CD14-positive monocyte (primary cell): ENCODE data around the gene ABCC12. TPM values are rescaled to one million over a fixed set of nuclear protein-coding genes. Genes with fewer than 3 reads are reported as not detected.

Experiments used
- DNase-seq, 3 donors: peaks; one replicate each; pipeline ENCODE4 v3.0.0-alpha.2; 2011 to 2022
- H2AFZ ChIP-seq: 2 replicates; pipeline ENCODE4 v1.6.0; 2012; ENCODE audit warnings: mild to moderate bottlenecking, low read depth, low read length, inconsistent platforms; ENCODE audit not compliant: insufficient read depth, poor library complexity, severe bottlenecking
- H3K27ac ChIP-seq, 2 donors: 1 replicate in 1 of 2; 2 replicates in 1 of 2; pipeline ENCODE4 v1.5.1; 2012 to 2013; ENCODE audit warnings: low read length in 2 of 2, control low read depth in 1 of 2, inconsistent platforms in 1 of 2, low read depth in 1 of 2, mild to moderate bottlenecking in 1 of 2
- H3K27me3 ChIP-seq, 2 donors: one replicate each; pipeline versions ENCODE4 v1.6.0 to v1.6.1; 2011 to 2013; ENCODE audit warnings: low read length in 2 of 2; ENCODE audit not compliant: control insufficient read depth in 2 of 2, insufficient read depth in 2 of 2
- H3K36me3 ChIP-seq, 2 donors: replicated peaks in 1 of 2; 1 replicate in 1 of 2; 2 replicates in 1 of 2; pipeline versions ENCODE4 v1.5.1 to v1.6.1; 2012 to 2013; ENCODE audit warnings: low read length in 2 of 2, control low read depth in 1 of 2, inconsistent platforms in 1 of 2, mild to moderate bottlenecking in 1 of 2; ENCODE audit not compliant: insufficient read depth in 2 of 2, control insufficient read depth in 1 of 2
- H3K4me1 ChIP-seq, 2 donors: 1 replicate in 1 of 2; 2 replicates in 1 of 2; pipeline versions ENCODE4 v1.5.1 to v1.6.1; 2012 to 2013; ENCODE audit warnings: low read length in 2 of 2, control low read depth in 1 of 2, inconsistent platforms in 1 of 2, mild to moderate bottlenecking in 1 of 2, moderate library complexity in 1 of 2; ENCODE audit not compliant: insufficient read depth in 2 of 2, control insufficient read depth in 1 of 2
- H3K4me2 ChIP-seq: replicated peaks from 2 replicates; pipeline ENCODE3; 2012; ENCODE audit warnings: low read length, moderate library complexity, mild to moderate bottlenecking; ENCODE audit not compliant: poor library complexity, severe bottlenecking; ENCODE audit errors: extremely low read depth
- H3K4me3 ChIP-seq, 3 experiments: fragments of 200-600 bp in 1 of 3; sonication (generic) in 1 of 3; replicated peaks in 1 of 3; 1 replicate in 2 of 3; 2 replicates in 1 of 3; pipeline ENCODE4 v1.5.1; 2011 to 2013; ENCODE audit warnings: low read length in 3 of 3, mild to moderate bottlenecking in 3 of 3, control low read depth in 2 of 3, low read depth in 2 of 3, inconsistent platforms in 1 of 3, moderate library complexity in 1 of 3
- H3K79me2 ChIP-seq: 2 replicates; pipeline ENCODE4 v1.6.0; 2012; ENCODE audit warnings: mild to moderate bottlenecking, control low read depth, inconsistent platforms, low read length, moderate library complexity; ENCODE audit not compliant: insufficient read depth
- H3K9ac ChIP-seq: 2 replicates; pipeline ENCODE4 v1.6.0; 2017; ENCODE audit warnings: low read length, mild to moderate bottlenecking; ENCODE audit not compliant: insufficient read depth, poor library complexity, severe bottlenecking
- H3K9me3 ChIP-seq, 2 donors: replicated peaks in 1 of 2; 1 replicate in 1 of 2; 2 replicates in 1 of 2; pipeline versions ENCODE4 v1.5.1 to v1.6.1; 2012 to 2013; ENCODE audit warnings: low read length in 2 of 2, control low read depth in 1 of 2; ENCODE audit not compliant: control insufficient read depth in 1 of 2, insufficient read depth in 1 of 2
- H4K20me1 ChIP-seq: 2 replicates; pipeline ENCODE4 v1.6.0; 2012; ENCODE audit warnings: mild to moderate bottlenecking, low read length, control low read depth, moderate library complexity; ENCODE audit not compliant: insufficient read depth
- H3K27ac Mint-ChIP-seq, 7 donors: one replicate each; pipeline ENCODE4 v1.8.0; 2020; ENCODE audit warnings: mild to moderate bottlenecking in 7 of 7, mixed read lengths in 7 of 7, moderate library complexity in 6 of 7, inconsistent platforms in 2 of 7
- H3K27me3 Mint-ChIP-seq, 3 donors: one replicate each; pipeline ENCODE4 v1.8.0; 2021 to 2022; ENCODE audit warnings: low read depth in 3 of 3, mild to moderate bottlenecking in 3 of 3, mixed read lengths in 3 of 3, moderate library complexity in 3 of 3, inconsistent platforms in 1 of 3
- H3K36me3 Mint-ChIP-seq, 2 donors: one replicate each; pipeline ENCODE4 v1.8.0; 2020; ENCODE audit warnings: mixed read lengths in 2 of 2, inconsistent platforms in 1 of 2, mild to moderate bottlenecking in 1 of 2
- H3K4me1 Mint-ChIP-seq: one replicate; pipeline ENCODE4 v1.8.0; 2020; ENCODE audit warnings: mild to moderate bottlenecking, mixed read lengths
- H3K4me3 Mint-ChIP-seq, 2 donors: one replicate each; pipeline ENCODE4 v1.8.0; 2020; ENCODE audit warnings: mild to moderate bottlenecking in 2 of 2, mixed read lengths in 2 of 2, moderate library complexity in 1 of 2
- H3K9me3 Mint-ChIP-seq, 7 donors: one replicate each; pipeline ENCODE4 v1.8.0; 2020 to 2022; ENCODE audit warnings: mixed read lengths in 7 of 7, mild to moderate bottlenecking in 6 of 7, moderate library complexity in 6 of 7, inconsistent platforms in 2 of 7
- CTCF ChIP-seq: fragments of 200-600 bp; IDR thresholded peaks from one replicate; pipeline ENCODE4 v1.8.0; 2022; ENCODE audit warnings: antibody characterized with exemption, mild to moderate bottlenecking
- WGBS: methylation state at CpG from one replicate; pipeline ENCODE4 v1.1.5; 2013; ENCODE audit warnings: missing lambda C conversion rate; ENCODE audit not compliant: insufficient coverage; 5-methylcytosine and 5-hydroxymethylcytosine counted together
- intact Hi-C, 2 donors: fragments of 100-400 bp; cut with micrococcal nuclease; formaldehyde crosslinking; loops; one replicate each; pipeline versions ENCODE4 v1.15.0 to v1.15.1; 2023
- polyA plus RNA-seq, 3 donors: library from polyadenylated mRNA; depleted of rRNA in 1 of 3; unstranded in 2 of 3; stranded (reverse) in 1 of 3; fragments of 300-500 nt in 2 of 3; fragments of >200 nt in 1 of 3; fragmentation: Illumina TruSeq in 2 of 3; gene quantifications; 1 replicate in 2 of 3; 2 replicates in 1 of 3; pipeline ENCODE4 v1.2.3, GENCODE V29; 2012 to 2021

Gene ABCC12
- polyA plus RNA-seq, 3 donors: not detected

DNA sequence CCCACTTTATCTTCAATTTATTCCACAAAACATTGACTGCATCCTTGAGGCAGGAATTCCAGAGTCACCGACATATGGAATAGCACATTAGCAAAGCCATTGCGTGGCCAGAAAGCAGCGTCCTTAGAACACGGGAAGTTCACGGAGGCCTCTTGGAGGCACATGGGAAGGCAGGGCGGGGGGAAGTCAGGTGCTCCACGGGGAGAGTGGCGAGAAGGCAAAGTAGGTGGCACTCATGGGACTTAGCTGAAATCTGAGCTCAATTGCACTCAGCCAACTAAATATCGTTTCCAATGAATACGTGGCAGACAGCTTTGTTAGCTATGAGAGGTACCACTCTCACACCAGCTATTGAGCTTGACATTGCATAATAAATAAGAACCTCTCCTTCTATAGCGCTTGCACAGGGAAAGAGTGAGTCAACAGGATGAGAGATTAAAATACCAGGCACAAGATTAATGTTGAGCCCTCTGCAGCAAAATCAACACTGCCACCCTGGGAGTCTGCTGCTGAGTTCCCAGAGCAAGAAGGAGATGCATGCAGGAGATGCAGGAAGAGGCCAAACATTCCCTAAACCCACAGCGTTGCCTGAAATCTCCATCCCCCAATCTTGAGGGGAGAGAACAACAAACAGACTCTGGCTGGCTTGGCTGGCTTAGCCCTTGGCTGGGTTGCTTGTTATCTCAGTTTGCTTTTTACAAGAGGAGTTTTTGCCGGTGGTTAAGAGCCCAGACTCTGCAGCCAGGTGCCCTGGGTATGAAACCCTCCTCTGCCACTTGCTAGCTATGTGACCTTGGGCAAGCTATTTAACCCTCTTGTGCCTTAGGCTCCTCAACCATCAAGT, 28.8 kb downstream of the ABCC12 start:
- Mint-ChIP-seq H3K27me3 (peaks cover 7 to 15% (median 10%) of the 10 kb centered on the region in 3 donors), H3K4me1 (no peaks in the 10 kb centered on the region), H3K4me3 (no peak overlapping the region), H3K27ac (no peak overlapping the region), H3K9me3 (peaks cover 0 to 2% (median 0%) of the 10 kb centered on the region in 7 donors), H3K36me3 (no peaks in the 10 kb centered on the region)
- Histone ChIP-seq H3K79me2 (no peaks in the 10 kb centered on the region), H3K36me3 (no peaks in the 10 kb centered on the region), H3K9ac (no peak overlapping the region), H2AFZ (no peak overlapping the region), H3K4me2 (no peak overlapping the region), H3K4me3 (no peak overlapping the region), H4K20me1 (no peaks in the 10 kb centered on the region), H3K27me3 (no peaks in the 10 kb centered on the region), H3K4me1 (no peaks in the 10 kb centered on the region), H3K9me3 (no peaks in the 10 kb centered on the region), H3K27ac (no peak overlapping the region)
- intact Hi-C loops: no loop called here
- 53% methylated on average over 3 of the region's 13 CpGs for WGBS
- DNase-seq: no peak
- TF ChIP-seq CTCF: no peak

GRCh38 chr16:48125888-48126287, 29.9 kb downstream of the ABCC12 start:
- no peak for DNase-seq
- peak overlapping the region in 1 of 7 donors; percentile 19 for H3K27ac Mint-ChIP-seq
- no peaks in the 10 kb centered on the region for H3K9me3 ChIP-seq
- peaks cover 0 to 2% (median 0%) of the 10 kb centered on the region in 7 donors for H3K9me3 Mint-ChIP-seq
- H4K20me1 ChIP-seq: no peaks in the 10 kb centered on the region
- H2AFZ ChIP-seq: no peak overlapping the region
- H3K36me3 ChIP-seq: no peaks in the 10 kb centered on the region
- H3K27me3 ChIP-seq: no peaks in the 10 kb centered on the region
- WGBS: 91% methylated on average over 5 of the region's 5 CpGs
- H3K27me3 Mint-ChIP-seq: peaks cover 5 to 12% (median 7%) of the 10 kb centered on the region in 3 donors
- no peak overlapping the region for H3K27ac ChIP-seq
- intact Hi-C loops: no loop called here
- H3K4me3 ChIP-seq: no peak overlapping the region
- no peaks in the 10 kb centered on the region for H3K79me2 ChIP-seq
- H3K4me3 Mint-ChIP-seq: no peak overlapping the region
- no peak overlapping the region for H3K4me2 ChIP-seq
- H3K4me1 Mint-ChIP-seq: no peaks in the 10 kb centered on the region
- no peaks in the 10 kb centered on the region for H3K36me3 Mint-ChIP-seq
- TF ChIP-seq CTCF: no peak
- no peak overlapping the region for H3K9ac ChIP-seq
- no peaks in the 10 kb centered on the region for H3K4me1 ChIP-seq
